B cell (primary cell): ENCODE results near the gene GRIP1. TPM values are rescaled to one million over a fixed set of nuclear protein-coding genes. Genes with fewer than 3 reads are reported as not detected.

ENCODE experiments used
- ATAC-seq: fragments of 200-7000 bp; cut with Tn5 transposase; one replicate; pipeline ENCODE4 v1.10.0; 2021; ENCODE audit warnings: low read depth, mild to moderate bottlenecking, moderate number of reproducible peaks, moderate library complexity
- CTCF ChIA-PET: fragments of 350-600 bp; sonication (Branson Sonifier 250); formaldehyde crosslinking; loops from one replicate; lab custom pipeline; 2021; ENCODE audit warnings: antibody characterized with exemption, inconsistent platforms; lab: Charles Lee
- POLR2A ChIA-PET: fragments of 350-600 bp; sonication (Branson Sonifier 250); formaldehyde crosslinking; loops from one replicate; lab custom pipeline; 2021; ENCODE audit warnings: antibody characterized with exemption; lab: Charles Lee
- DNase-seq: peaks from one replicate; pipeline ENCODE4 v3.0.0; 2013
- H2AFZ ChIP-seq: 2 replicates; pipeline ENCODE4 v1.6.1; 2012; ENCODE audit warnings: mild to moderate bottlenecking, low read depth, low read length; ENCODE audit not compliant: insufficient read depth, poor library complexity, severe bottlenecking
- H3K27ac ChIP-seq, 2 donors: 1 replicate in 1 of 2; 2 replicates in 1 of 2; pipeline ENCODE4 v1.5.1; 2012 to 2013; ENCODE audit warnings: low read length in 2 of 2, mild to moderate bottlenecking in 2 of 2, moderate library complexity in 1 of 2
- H3K27me3 ChIP-seq, 4 experiments: fragments of 200-600 bp in 1 of 4; sonication (generic) in 1 of 4; replicated peaks in 1 of 4; 1 replicate in 2 of 4; 2 replicates in 2 of 4; pipeline versions ENCODE4 v1.6.1 to v1.7.0; 2013 to 2016; ENCODE audit warnings: low read length in 3 of 4, mild to moderate bottlenecking in 2 of 4, mixed read lengths in 1 of 4, moderate library complexity in 1 of 4; ENCODE audit not compliant: insufficient read depth in 4 of 4, control insufficient read depth in 3 of 4; ENCODE audit errors: control extremely low read depth in 1 of 4
- H3K36me3 ChIP-seq, 2 experiments: replicated peaks in 1 of 2; 1 replicate in 1 of 2; 2 replicates in 1 of 2; pipeline versions ENCODE4 v1.6.1 to v1.7.1; 2013; ENCODE audit warnings: low read length in 1 of 2; ENCODE audit not compliant: insufficient read depth in 2 of 2, control insufficient read depth in 1 of 2; ENCODE audit errors: control extremely low read depth in 1 of 2, extremely low read depth in 1 of 2
- H3K4me1 ChIP-seq, 2 donors: fragments of 200-600 bp in 1 of 2; sonication (generic) in 1 of 2; 1 replicate in 1 of 2; 2 replicates in 1 of 2; pipeline versions ENCODE4 v1.5.1 to v1.6.1; 2013 to 2017; ENCODE audit warnings: low read length in 2 of 2; ENCODE audit not compliant: control insufficient read depth in 2 of 2, insufficient read depth in 2 of 2
- H3K4me2 ChIP-seq: replicated peaks from 2 replicates; pipeline ENCODE3; 2012; ENCODE audit warnings: mild to moderate bottlenecking, low read depth, low read length; ENCODE audit not compliant: poor library complexity, severe bottlenecking
- H3K4me3 ChIP-seq, 5 experiments: fragments of 200-600 bp in 1 of 5; sonication (generic) in 1 of 5; 1 replicate in 3 of 5; 2 replicates in 2 of 5; pipeline versions ENCODE4 v1.5.1 to v1.7.0; 2011 to 2016; ENCODE audit warnings: low read length in 4 of 5, mild to moderate bottlenecking in 4 of 5, low read depth in 2 of 5, control low read depth in 1 of 5, moderate library complexity in 1 of 5; ENCODE audit not compliant: insufficient read depth in 1 of 5; ENCODE audit errors: control extremely low read depth in 1 of 5, extremely low read depth in 1 of 5
- H3K79me2 ChIP-seq: fragments of 200-600 bp; sonication (generic); one replicate; pipeline ENCODE4 v1.6.0; 2016; ENCODE audit warnings: low read length; ENCODE audit not compliant: control insufficient read depth, insufficient read depth
- H3K9ac ChIP-seq: fragments of 200-600 bp; sonication (generic); 2 replicates; pipeline ENCODE4 v1.6.1; 2017; ENCODE audit warnings: mild to moderate bottlenecking, low read length, moderate library complexity
- H3K9me3 ChIP-seq, 3 donors: one replicate each; pipeline versions ENCODE4 v1.6.1 to v1.7.1; 2013; ENCODE audit warnings: low read length in 2 of 3; ENCODE audit not compliant: control insufficient read depth in 2 of 3, insufficient read depth in 1 of 3; ENCODE audit errors: control extremely low read depth in 1 of 3
- H4K20me1 ChIP-seq: 2 replicates; pipeline ENCODE4 v1.6.0; 2012; ENCODE audit warnings: mild to moderate bottlenecking, low read length; ENCODE audit not compliant: insufficient read depth, control insufficient read depth, poor library complexity, severe bottlenecking
- H3K27ac Mint-ChIP-seq: one replicate; pipeline ENCODE4 v1.8.0; 2021; ENCODE audit warnings: mixed read lengths
- H3K27me3 Mint-ChIP-seq: one replicate; pipeline ENCODE4 v1.8.0; 2021; ENCODE audit warnings: mixed read lengths
- H3K4me1 Mint-ChIP-seq: one replicate; pipeline ENCODE4 v1.8.0; 2021; ENCODE audit warnings: mixed read lengths
- H3K4me3 Mint-ChIP-seq: one replicate; pipeline ENCODE4 v1.8.0; 2021; ENCODE audit warnings: mixed read lengths
- H3K9me3 Mint-ChIP-seq: one replicate; pipeline ENCODE4 v1.8.0; 2022; ENCODE audit warnings: mixed read lengths; ENCODE audit not compliant: insufficient read depth
- EZH2 ChIP-seq: IDR thresholded peaks from 2 replicates; pipeline ENCODE4 v1.6.1; 2012; ENCODE audit warnings: borderline replicate concordance, low read depth, mild to moderate bottlenecking, moderate library complexity, low read length; ENCODE audit not compliant: insufficient read depth, poor library complexity, severe bottlenecking
- WGBS: methylation state at CpG from one replicate; pipeline ENCODE4 v1.1.5; 2013; ENCODE audit warnings: missing lambda C conversion rate; ENCODE audit not compliant: insufficient coverage; 5-methylcytosine and 5-hydroxymethylcytosine counted together
- intact Hi-C: fragments of 100-400 bp; cut with micrococcal nuclease; formaldehyde crosslinking; loops from one replicate; pipeline ENCODE4 v1.10.0; 2022
- polyA plus RNA-seq: library from polyadenylated mRNA; depleted of rRNA; stranded (reverse); fragments of >200 nt; gene quantifications from 2 replicates; pipeline ENCODE4 v1.2.3, GENCODE V29; 2012
- total RNA-seq, 2 donors: library from RNA; stranded (reverse); fragments of 120-200 nt in 1 of 2; gene quantifications; 1 replicate in 1 of 2; 2 replicates in 1 of 2; pipeline versions ENCODE4 v1.2.3 to v1.2.4, GENCODE V29; 2013 to 2022
- TF ChIP-seq, protein P1 (sequence below): fragments of 200-600 bp; IDR thresholded peaks from one replicate; pipeline ENCODE4 v1.8.0; 2022; ENCODE audit warnings: antibody characterized with exemption, mild to moderate bottlenecking

GRIP1 gene
- total and polyA plus RNA-seq, 2 donors (not counting 1 experiment from before 2014, with no cell fraction given): 0.22 TPM; not detected in 1

DNA sequence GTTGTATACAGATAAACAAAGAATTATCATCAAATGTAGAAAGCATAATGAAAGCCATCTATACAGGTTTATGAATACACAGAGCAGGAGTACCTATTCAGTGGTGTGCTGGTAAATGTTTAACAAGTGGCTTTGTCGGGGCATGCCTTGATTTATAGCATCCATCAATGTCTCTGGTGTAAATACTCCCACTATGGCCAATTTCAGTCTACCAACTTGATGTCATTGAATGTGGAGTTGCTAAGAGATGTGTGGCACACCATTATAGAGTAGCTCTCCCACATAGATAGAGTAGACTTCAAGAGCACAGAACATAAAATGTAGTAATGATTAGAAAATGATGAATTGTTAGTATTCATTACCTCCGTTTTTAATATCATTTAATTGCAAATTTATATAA lies 9.3 kb downstream of the GRIP1 start:
- H3K4me3 ChIP-seq: no peak overlapping the region
- no peaks in the 10 kb centered on the region for H3K9me3 ChIP-seq
- DNase-seq (no peak), ATAC-seq (no peak)
- H2AFZ ChIP-seq: no peak overlapping the region
- H4K20me1 ChIP-seq: no peaks in the 10 kb centered on the region
- no peak overlapping the region for H3K27ac ChIP-seq
- no peaks in the 10 kb centered on the region for H3K27me3 ChIP-seq
- TF ChIP-seq, protein P1, sequence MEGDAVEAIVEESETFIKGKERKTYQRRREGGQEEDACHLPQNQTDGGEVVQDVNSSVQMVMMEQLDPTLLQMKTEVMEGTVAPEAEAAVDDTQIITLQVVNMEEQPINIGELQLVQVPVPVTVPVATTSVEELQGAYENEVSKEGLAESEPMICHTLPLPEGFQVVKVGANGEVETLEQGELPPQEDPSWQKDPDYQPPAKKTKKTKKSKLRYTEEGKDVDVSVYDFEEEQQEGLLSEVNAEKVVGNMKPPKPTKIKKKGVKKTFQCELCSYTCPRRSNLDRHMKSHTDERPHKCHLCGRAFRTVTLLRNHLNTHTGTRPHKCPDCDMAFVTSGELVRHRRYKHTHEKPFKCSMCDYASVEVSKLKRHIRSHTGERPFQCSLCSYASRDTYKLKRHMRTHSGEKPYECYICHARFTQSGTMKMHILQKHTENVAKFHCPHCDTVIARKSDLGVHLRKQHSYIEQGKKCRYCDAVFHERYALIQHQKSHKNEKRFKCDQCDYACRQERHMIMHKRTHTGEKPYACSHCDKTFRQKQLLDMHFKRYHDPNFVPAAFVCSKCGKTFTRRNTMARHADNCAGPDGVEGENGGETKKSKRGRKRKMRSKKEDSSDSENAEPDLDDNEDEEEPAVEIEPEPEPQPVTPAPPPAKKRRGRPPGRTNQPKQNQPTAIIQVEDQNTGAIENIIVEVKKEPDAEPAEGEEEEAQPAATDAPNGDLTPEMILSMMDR: no peak
- no peak for TF ChIP-seq EZH2
- Mint-ChIP-seq H3K4me1 (peaks cover 16% of the 10 kb centered on the region), H3K27me3 (no peaks in the 10 kb centered on the region), H3K4me3 (no peak overlapping the region), H3K9me3 (no peaks in the 10 kb centered on the region), H3K27ac (no peak overlapping the region)
- no CpG with 5 or more reads among the region's 2 CpGs for WGBS
- no peaks in the 10 kb centered on the region for H3K79me2 ChIP-seq
- no peak overlapping the region for H3K4me2 ChIP-seq
- H3K36me3 ChIP-seq: no peaks in the 10 kb centered on the region
- peaks cover 3 to 7% of the 10 kb centered on the region in 2 donors for H3K4me1 ChIP-seq
- no peak overlapping the region for H3K9ac ChIP-seq
- ChIA-PET POLR2A (no interaction called here), CTCF (no interaction called here)
- intact Hi-C loops: no loop called here

DNA sequence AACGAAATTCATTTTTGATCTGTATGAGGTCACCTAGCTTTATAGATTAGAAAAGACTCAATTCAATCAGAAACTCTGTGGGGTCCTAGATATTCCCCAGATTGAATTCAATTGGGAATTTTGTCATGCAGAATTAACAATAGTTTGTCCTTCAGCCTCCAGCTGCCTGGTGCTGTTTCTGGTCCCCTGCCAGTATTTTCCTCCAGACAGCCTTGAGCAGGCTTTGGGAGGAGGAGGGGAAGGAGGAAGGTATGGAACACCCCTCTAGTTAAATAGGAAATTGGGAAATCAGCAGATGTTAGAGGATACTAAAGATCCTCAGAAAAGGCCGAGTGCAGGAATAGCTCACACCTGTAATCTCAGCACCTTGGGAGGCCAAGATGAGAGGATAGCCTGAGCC lies 10.6 kb downstream of the GRIP1 start:
- 100% methylated on average over 1 of the region's 2 CpGs for WGBS
- intact Hi-C loops: no loop called here
- no peak overlapping the region for H3K4me2 ChIP-seq

More for the DNA sequence above, 10.6 kb downstream of the GRIP1 start:
- ATAC-seq (no peak), DNase-seq (no peak)
- H3K27me3 ChIP-seq: no peaks in the 10 kb centered on the region
- Mint-ChIP-seq H3K27ac (no peak overlapping the region), H3K4me3 (no peak overlapping the region), H3K9me3 (no peaks in the 10 kb centered on the region), H3K27me3 (no peaks in the 10 kb centered on the region), H3K4me1 (peaks cover 14% of the 10 kb centered on the region)
- peaks cover 8 to 12% of the 10 kb centered on the region in 2 donors for H3K4me1 ChIP-seq
- H3K27ac ChIP-seq: no peak overlapping the region
- no peak overlapping the region for H2AFZ ChIP-seq
- no peaks in the 10 kb centered on the region for H3K79me2 ChIP-seq
- H3K9me3 ChIP-seq: no peaks in the 10 kb centered on the region
- H3K36me3 ChIP-seq: no peaks in the 10 kb centered on the region
- H3K9ac ChIP-seq: no peak overlapping the region
- ChIA-PET POLR2A (no interaction called here), CTCF (no interaction called here)
- no peak overlapping the region for H3K4me3 ChIP-seq
- H4K20me1 ChIP-seq: no peaks in the 10 kb centered on the region
- no peak for TF ChIP-seq EZH2
- TF ChIP-seq, protein P1: no peak
